ENCODE measurements around the gene ELFN1.

- TF ChIP-seq CTCF (IDR thresholded peaks at IDR 0.05; ENCODE audit: insufficient read depth, low read depth, low read length) (no peak), EZH2 (IDR thresholded peaks at IDR 0.05; ENCODE audit: insufficient read depth, low read length) (no peak)
These were observed 32.9 kb upstream of the ELFN1 start for GRCh38 chr7:1637155-1637554.

Measured in astrocyte (in vitro differentiated cells and primary cell).